Thoracic aorta (tissue), 2 donors: Measurements from ENCODE around the gene LEMD3. TPM values are rescaled to one million over a fixed set of nuclear protein-coding genes. Genes with fewer than 3 reads are reported as not detected.

ENCODE experiments used
- ATAC-seq: fragments of 150-250 bp; one replicate; pipeline ENCODE4 v1.8.0; 2017; ENCODE audit warnings: low read depth; ENCODE audit not compliant: insufficient number of reproducible peaks, low FRiP score
- DNase-seq: peaks from one replicate; pipeline ENCODE4 v3.0.0-alpha.2; 2020; ENCODE audit warnings: low spot score
- H3K27ac ChIP-seq, 2 donors: fragments of 200-600 bp; sonication (generic); 1 replicate in 1 of 2; 2 replicates in 1 of 2; pipeline ENCODE4 v1.5.1; 2016; ENCODE audit warnings: mild to moderate bottlenecking in 2 of 2, moderate library complexity in 2 of 2
- H3K27me3 ChIP-seq: fragments of 200-600 bp; sonication (generic); replicated peaks from 2 replicates; pipeline ENCODE4 v1.6.0; 2016; ENCODE audit warnings: mild to moderate bottlenecking; ENCODE audit not compliant: insufficient read depth
- H3K36me3 ChIP-seq: fragments of 200-600 bp; sonication (generic); one replicate; pipeline ENCODE4 v1.5.1; 2016
- H3K4me1 ChIP-seq, 2 donors: fragments of 200-600 bp; sonication (generic); 1 replicate in 1 of 2; 2 replicates in 1 of 2; pipeline versions ENCODE4 v1.5.1 to v1.6.0; 2016; ENCODE audit warnings: low read depth in 2 of 2, mild to moderate bottlenecking in 1 of 2; ENCODE audit not compliant: control insufficient read depth in 1 of 2
- H3K4me3 ChIP-seq: fragments of 200-600 bp; sonication (generic); 2 replicates; pipeline ENCODE4 v1.5.1; 2016; ENCODE audit warnings: mild to moderate bottlenecking
- H3K9me3 ChIP-seq: fragments of 200-600 bp; sonication (generic); 2 replicates; pipeline ENCODE4 v1.5.1; 2016
- CTCF ChIP-seq: fragments of 200-600 bp; sonication (generic); IDR thresholded peaks from one replicate; pipeline ENCODE4 v1.5.1; 2019; ENCODE audit warnings: antibody characterized with exemption
- total RNA-seq, 2 donors: library from RNA; depleted of rRNA; stranded (reverse); fragments of >200 nt; gene quantifications; one replicate each; pipeline versions ENCODE4 v1.1.0 to v1.2.3, GENCODE V29; 2016

Gene LEMD3
- total RNA-seq, 2 donors from 2014 or later: 21.8 to 61.4 TPM

- H3K4me3 ChIP-seq: no peak overlapping the region
- no peaks in the 10 kb centered on the region for H3K27me3 ChIP-seq
- DNase-seq (no peak), ATAC-seq (no peak)
- peaks cover 34 to 53% of the 10 kb centered on the region in 2 donors for H3K4me1 ChIP-seq
- H3K9me3 ChIP-seq: no peaks in the 10 kb centered on the region
- TF ChIP-seq CTCF: no peak
- no peak overlapping the region for H3K27ac ChIP-seq
- no peaks in the 10 kb centered on the region for H3K36me3 ChIP-seq
Observed at GRCh38 chr12:65175385-65175784, 6.0 kb downstream of the LEMD3 start.

GRCh38 chr12:65182012-65182739 lies 12.8 kb downstream of the LEMD3 start:
- H3K36me3 ChIP-seq: no peaks in the 10 kb centered on the region
- no peak overlapping the region for H3K4me3 ChIP-seq
- no peak overlapping the region for H3K27ac ChIP-seq
- H3K4me1 ChIP-seq: peaks cover 6 to 7% of the 10 kb centered on the region in 2 donors
- ATAC-seq (no peak), DNase-seq (no peak)
- TF ChIP-seq CTCF: no peak
- no peaks in the 10 kb centered on the region for H3K9me3 ChIP-seq
- H3K27me3 ChIP-seq: no peaks in the 10 kb centered on the region

GRCh38 chr12:65184176-65184857 lies 14.9 kb downstream of the LEMD3 start:
- Histone ChIP-seq H3K36me3 (no peaks in the 10 kb centered on the region), H3K4me3 (no peak overlapping the region), H3K27me3 (no peaks in the 10 kb centered on the region), H3K9me3 (no peaks in the 10 kb centered on the region), H3K27ac (no peak overlapping the region), H3K4me1 (peaks cover 11 to 20% of the 10 kb centered on the region in 2 donors)
- ATAC-seq (no peak), DNase-seq (no peak)
- TF ChIP-seq CTCF: no peak

- no peaks in the 10 kb centered on the region for H3K36me3 ChIP-seq
- H3K9me3 ChIP-seq: no peaks in the 10 kb centered on the region
- no peak overlapping the region for H3K27ac ChIP-seq
- peaks cover 11 to 20% of the 10 kb centered on the region in 2 donors for H3K4me1 ChIP-seq
- H3K27me3 ChIP-seq: no peaks in the 10 kb centered on the region
- TF ChIP-seq CTCF: no peak
- ATAC-seq: no peak
- DNase-seq: no peak
- no peak overlapping the region for H3K4me3 ChIP-seq
Observed at GRCh38 chr12:65184858-65185229, 15.5 kb downstream of the LEMD3 start.

GRCh38 chr12:65187665-65188064 lies 18.3 kb downstream of the LEMD3 start:
- no peak for TF ChIP-seq CTCF

More at GRCh38 chr12:65187665-65188064, 18.3 kb downstream of the LEMD3 start:
- H3K4me1 ChIP-seq: peaks cover 9 to 14% of the 10 kb centered on the region in 2 donors
- H3K27ac ChIP-seq: no peak overlapping the region
- no peak for DNase-seq
- no peaks in the 10 kb centered on the region for H3K9me3 ChIP-seq
- no peak overlapping the region for H3K4me3 ChIP-seq
- no peak for ATAC-seq
- no peaks in the 10 kb centered on the region for H3K27me3 ChIP-seq
- no peaks in the 10 kb centered on the region for H3K36me3 ChIP-seq
